Posterior vena cava (tissue), 2 donors: ENCODE data around the gene IBA57. TPM values are rescaled to one million over a fixed set of nuclear protein-coding genes. Genes with fewer than 3 reads are reported as not detected.
A peak's percentile ranks its signal among the peaks of the same experiment; 100 is the strongest.
"Not testable (repeated sequence)": the region's sequence is repeated elsewhere in the genome, so short reads cannot be mapped to it uniquely, and the experiment has no call there.

ENCODE experiments used
- DNase-seq: peaks from one replicate; pipeline ENCODE4 v3.0.0-alpha.2; 2020; ENCODE audit warnings: low spot score
- intact Hi-C, 2 donors: fragments of 100-400 bp; cut with DNase I; formaldehyde crosslinking; loops; one replicate each; pipeline versions ENCODE4 v1.14.1 to v1.14.2; 2022 to 2023
- total RNA-seq, 2 donors: library from RNA; stranded (reverse); fragmentation: NEBNext Ultra II Directional; extraction: Animal tissue kit (Norgen Biotek cat#: 25700); gene quantifications; one replicate each; pipeline ENCODE4 v1.2.1, GENCODE V29; 2021
- donor health status: DM: yes; HTN: yes; CAD: no.
- donor health status: DM: yes; HTN: yes; CAD: no.

Gene IBA57
- total RNA-seq, 2 donors from 2014 or later = 7.4 to 7.8 TPM

- intact Hi-C loops = no loop called here
- DNase-seq = no peak
Observed at GRCh38 chr1:228180271-228180958, 14.8 kb downstream of the IBA57 start.

GRCh38 chr1:228180959-228181644, 15.5 kb downstream of the IBA57 start:
- intact Hi-C loops = no loop called here
- peak; percentile 22 for DNase-seq

GRCh38 chr1:228181645-228182034, 16.0 kb downstream of the IBA57 start:
- no peak for DNase-seq
- intact Hi-C loops = no loop called here

- intact Hi-C loops = no loop called here
- DNase-seq = no peak
Observed at GRCh38 chr1:228182296-228183030, 16.9 kb downstream of the IBA57 start.

GRCh38 chr1:228184152-228184551, 18.5 kb downstream of the IBA57 start:
- DNase-seq = no peak
- intact Hi-C loops = no loop called here

- DNase-seq = peak; percentile 52
- intact Hi-C loops = no loop called here
Observed at GRCh38 chr1:228185641-228185965, 20.0 kb downstream of the IBA57 start.

- intact Hi-C loops, DNase-seq: not testable (repeated sequence)
Observed at GRCh38 chr1:228188249-228188648, 22.6 kb downstream of the IBA57 start.

GRCh38 chr1:228190182-228190581, 24.6 kb downstream of the IBA57 start:
- no peak for DNase-seq
- intact Hi-C loops = no loop called here

- DNase-seq = no peak
Observed at GRCh38 chr1:228190778-228191177, 25.2 kb downstream of the IBA57 start.

GRCh38 chr1:228194436-228194835, 28.8 kb downstream of the IBA57 start:
- intact Hi-C loops = no loop called here
- peak; percentile 32 for DNase-seq

More at GRCh38 chr1:228190778-228191177, 25.2 kb downstream of the IBA57 start:
- intact Hi-C loops = no loop called here

- no peak for DNase-seq
- intact Hi-C loops = no loop called here
Observed at GRCh38 chr1:228194921-228195812, 29.6 kb downstream of the IBA57 start.

- DNase-seq = peak; percentile 29
- intact Hi-C loops = no loop called here
Observed at GRCh38 chr1:228197555-228198147, 32.0 kb downstream of the IBA57 start.

GRCh38 chr1:228198977-228199590, 33.5 kb downstream of the IBA57 start:
- intact Hi-C loops = no loop called here
- DNase-seq = no peak

- intact Hi-C loops = loop anchor here in 1 of 2 donors (10.0 kb wide), 1 partner anchor 1750 kb away; no protein-coding TSS in a partner anchor
- DNase-seq = peak; percentile 18
Observed at GRCh38 chr1:228204958-228205357, 39.4 kb downstream of the IBA57 start.

GRCh38 chr1:228205526-228206436, 40.2 kb downstream of the IBA57 start:
- intact Hi-C loops = loop anchor here in 1 of 2 donors (10.0 kb wide), 1 partner anchor 1749 kb away; no protein-coding TSS in a partner anchor
- peak; percentile 54 for DNase-seq

- DNase-seq = peak; percentile 80
Observed at GRCh38 chr1:228206582-228207351, 41.2 kb downstream of the IBA57 start.

More at GRCh38 chr1:228206582-228207351, 41.2 kb downstream of the IBA57 start:
- intact Hi-C loops = loop anchor here in 1 of 2 donors (10.0 kb wide), 1 partner anchor 1748 kb away; no protein-coding TSS in a partner anchor
